Osteocyte (in vitro differentiated cells): Measurements from ENCODE around the gene FHOD3. TPM values are rescaled to one million over a fixed set of nuclear protein-coding genes. Genes with fewer than 3 reads are reported as not detected.

Experiments
- DNase-seq: peaks from one replicate; pipeline ENCODE4 v3.0.0; 2021; ENCODE audit warnings: mixed read lengths; ENCODE audit not compliant: unreplicated experiment; ENCODE audit errors: extremely low spot score
- H3K27ac Mint-ChIP-seq: one replicate; pipeline ENCODE4 v1.8.0; 2021; ENCODE audit warnings: mild to moderate bottlenecking, mixed read lengths; ENCODE audit not compliant: unreplicated experiment
- H3K27me3 Mint-ChIP-seq: one replicate; pipeline ENCODE4 v1.8.0; 2021; ENCODE audit warnings: mixed read lengths; ENCODE audit not compliant: unreplicated experiment
- H3K36me3 Mint-ChIP-seq: one replicate; pipeline ENCODE4 v1.8.0; 2021; ENCODE audit warnings: mixed read lengths; ENCODE audit not compliant: unreplicated experiment
- H3K4me1 Mint-ChIP-seq: one replicate; pipeline ENCODE4 v1.8.0; 2021; ENCODE audit warnings: mixed read lengths; ENCODE audit not compliant: unreplicated experiment
- H3K4me3 Mint-ChIP-seq: one replicate; pipeline ENCODE4 v1.8.0; 2021; ENCODE audit warnings: mild to moderate bottlenecking, moderate library complexity, mixed read lengths; ENCODE audit not compliant: unreplicated experiment
- H3K9me3 Mint-ChIP-seq: one replicate; pipeline ENCODE4 v1.8.0; 2021; ENCODE audit warnings: mixed read lengths; ENCODE audit not compliant: unreplicated experiment
- CTCF ChIP-seq: fragments of 200-600 bp; sonication (generic); IDR thresholded peaks from 2 replicates; pipeline ENCODE4 v1.5.0; 2021; ENCODE audit warnings: antibody characterized with exemption, mild to moderate bottlenecking, moderate library complexity
- total RNA-seq: library from RNA; stranded (reverse); gene quantifications from 2 replicates; pipeline ENCODE4 v1.2.1, GENCODE V29; 2021

Gene FHOD3
- total RNA-seq, 1 donor from 2014 or later = 1.2 TPM

- Mint-ChIP-seq H3K27me3 (peaks cover 12% of the 10 kb centered on the region), H3K4me1 (no peaks in the 10 kb centered on the region), H3K4me3 (no peak overlapping the region), H3K27ac (no peak overlapping the region), H3K36me3 (no peaks in the 10 kb centered on the region), H3K9me3 (no peaks in the 10 kb centered on the region)
- TF ChIP-seq CTCF = no peak
- DNase-seq = no peak
Observed at GRCh38 chr18:36427369-36427768, 129.9 kb downstream of the FHOD3 start.

DNA sequence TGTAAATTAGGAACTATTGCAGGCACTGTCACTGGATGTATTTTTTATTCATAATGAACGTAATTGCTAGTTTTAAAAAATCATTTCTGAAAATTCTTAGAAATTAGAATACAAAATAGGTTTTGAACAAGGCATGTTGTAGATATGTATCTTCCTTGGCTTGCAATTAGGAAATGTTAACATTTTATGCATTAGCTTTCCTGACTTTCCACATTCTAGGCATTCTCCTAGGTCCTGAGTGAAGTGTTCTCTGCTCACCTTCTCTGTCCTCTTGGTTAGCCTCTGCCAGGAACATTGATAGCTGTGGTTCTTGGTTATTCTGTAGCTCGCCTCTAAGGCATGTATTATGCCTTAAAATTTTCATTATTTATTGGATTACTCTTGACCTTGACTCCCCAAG, 130.3 kb downstream of the FHOD3 start:
- TF ChIP-seq CTCF = no peak
- Mint-ChIP-seq H3K27me3 (peaks cover 12% of the 10 kb centered on the region), H3K27ac (no peak overlapping the region), H3K4me3 (no peak overlapping the region), H3K9me3 (no peaks in the 10 kb centered on the region), H3K4me1 (no peaks in the 10 kb centered on the region), H3K36me3 (no peaks in the 10 kb centered on the region)
- DNase-seq = no peak

DNA sequence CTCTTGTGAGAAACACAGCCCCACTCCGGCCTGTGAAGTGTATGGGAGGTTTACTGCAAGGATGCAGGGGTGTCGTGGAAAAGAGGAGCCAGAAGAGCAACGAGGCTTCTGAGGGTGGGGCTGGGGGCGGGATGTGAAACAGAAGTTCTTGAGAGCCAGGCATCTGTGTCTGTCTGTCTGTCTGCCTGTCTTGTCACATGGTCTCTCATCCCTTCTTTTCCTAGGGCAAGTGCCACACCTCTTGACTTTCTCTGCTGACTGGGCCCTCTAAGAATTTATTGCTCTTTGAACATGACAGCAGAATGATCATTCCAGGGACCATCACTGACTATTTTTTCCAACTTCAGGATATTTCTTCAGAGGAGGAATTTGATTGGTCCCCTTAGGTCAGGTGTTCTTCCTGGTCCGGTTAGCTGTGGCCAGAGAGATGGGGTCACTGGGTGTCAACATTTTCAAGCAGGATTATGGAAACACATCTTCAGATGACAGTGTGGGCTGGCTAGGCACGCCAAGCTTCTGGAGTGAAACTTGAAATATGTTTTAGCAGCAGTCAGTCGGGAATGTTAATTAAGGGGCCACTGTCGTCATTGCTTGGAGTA, 131.0 kb downstream of the FHOD3 start:
- Mint-ChIP-seq H3K4me3 (no peak overlapping the region), H3K36me3 (no peaks in the 10 kb centered on the region), H3K9me3 (no peaks in the 10 kb centered on the region), H3K4me1 (no peaks in the 10 kb centered on the region), H3K27ac (no peak overlapping the region), H3K27me3 (peaks cover 12% of the 10 kb centered on the region)
- no peak for DNase-seq
- no peak for TF ChIP-seq CTCF

DNA sequence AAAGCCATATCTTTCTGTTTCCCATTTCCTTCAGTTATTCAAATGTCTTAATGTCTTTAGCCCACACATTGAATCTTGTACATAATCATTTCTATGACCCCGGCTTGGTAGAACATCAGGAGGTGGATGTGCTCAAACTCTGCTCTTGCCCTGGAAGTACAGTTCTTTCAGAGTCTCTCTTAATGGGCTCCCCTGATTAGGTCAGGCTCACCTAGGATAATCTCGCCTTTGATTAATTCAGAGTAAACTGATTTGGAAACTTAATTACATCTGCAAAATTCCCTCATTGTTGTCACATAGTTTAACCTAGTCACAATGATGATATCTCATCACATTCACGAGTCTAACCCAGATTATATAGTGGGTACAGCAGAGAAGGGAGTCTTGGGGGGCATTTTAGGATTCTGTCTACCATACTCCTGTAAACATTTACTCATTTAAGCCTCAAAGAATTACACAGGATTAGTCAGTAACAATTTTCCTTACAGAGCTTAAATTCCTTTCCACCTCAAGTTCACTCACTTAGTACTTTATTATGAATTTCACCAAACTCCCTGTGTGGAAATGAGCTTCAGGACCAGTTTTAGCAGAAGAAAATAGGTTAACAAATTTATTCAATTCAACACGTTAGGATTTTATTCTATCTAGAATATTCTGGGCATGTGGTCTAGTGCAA, 135.5 kb downstream of the FHOD3 start:
- H3K4me3 Mint-ChIP-seq = no peak overlapping the region
- no peak for TF ChIP-seq CTCF
- H3K36me3 Mint-ChIP-seq = no peaks in the 10 kb centered on the region
- peaks cover 1% of the 10 kb centered on the region for H3K4me1 Mint-ChIP-seq
- no peaks in the 10 kb centered on the region for H3K9me3 Mint-ChIP-seq
- no peaks in the 10 kb centered on the region for H3K27me3 Mint-ChIP-seq
- DNase-seq = no peak
- no peak overlapping the region for H3K27ac Mint-ChIP-seq

DNA sequence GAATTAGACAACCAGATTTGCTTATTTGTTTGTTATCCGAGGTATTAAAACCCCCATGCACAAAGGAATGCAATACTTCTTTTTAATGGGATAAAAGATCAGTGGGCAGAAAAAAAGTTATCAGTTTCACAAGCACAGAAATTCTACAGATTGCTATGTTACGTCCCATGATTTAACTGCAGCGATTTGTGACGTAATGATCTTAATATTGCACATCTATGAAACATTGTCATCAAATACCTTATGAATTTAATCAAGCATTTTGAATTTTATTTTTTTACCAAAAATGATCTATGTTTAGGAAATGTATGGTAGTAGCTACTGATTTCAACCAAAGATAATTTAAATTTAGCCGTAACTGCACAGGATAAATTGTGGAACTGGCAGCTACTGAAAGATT, 138.9 kb downstream of the FHOD3 start:
- TF ChIP-seq CTCF = no peak
- Mint-ChIP-seq H3K27me3 (no peaks in the 10 kb centered on the region), H3K36me3 (no peaks in the 10 kb centered on the region), H3K4me1 (peaks cover 12% of the 10 kb centered on the region), H3K27ac (no peak overlapping the region), H3K9me3 (no peaks in the 10 kb centered on the region), H3K4me3 (no peak overlapping the region)
- no peak for DNase-seq
